Articular chondrocyte of knee joint (primary cell): Measurements from ENCODE around the gene RAB5B. TPM values are rescaled to one million over a fixed set of nuclear protein-coding genes. Genes with fewer than 3 reads are reported as not detected.

Experiments used
- total RNA-seq: library from RNA; depleted of rRNA; stranded (reverse); fragments of >200 nt; gene quantifications from 2 replicates; pipeline ENCODE4 v1.2.3, GENCODE V29; 2012

RAB5B gene, protein sequence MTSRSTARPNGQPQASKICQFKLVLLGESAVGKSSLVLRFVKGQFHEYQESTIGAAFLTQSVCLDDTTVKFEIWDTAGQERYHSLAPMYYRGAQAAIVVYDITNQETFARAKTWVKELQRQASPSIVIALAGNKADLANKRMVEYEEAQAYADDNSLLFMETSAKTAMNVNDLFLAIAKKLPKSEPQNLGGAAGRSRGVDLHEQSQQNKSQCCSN
- 73.7 and 76.3 TPM in 2 replicates for total RNA-seq

GRCh38 chr12:55973599-55974307 lies at the start of gene RAB5B:
Gene RAB5B, plus strand, starts transcription at chr12:55974078. Its CDS starts 12,883 bp downstream, at chr12:55986961.

GRCh38 chr12:55927588-55928502 lies 46.0 kb upstream of the RAB5B start, which contains the start of gene PYM1:
Gene PYM1, minus strand, starts transcription at chr12:55927894. Its CDS starts 133 bp downstream, at chr12:55927761.

DNA sequence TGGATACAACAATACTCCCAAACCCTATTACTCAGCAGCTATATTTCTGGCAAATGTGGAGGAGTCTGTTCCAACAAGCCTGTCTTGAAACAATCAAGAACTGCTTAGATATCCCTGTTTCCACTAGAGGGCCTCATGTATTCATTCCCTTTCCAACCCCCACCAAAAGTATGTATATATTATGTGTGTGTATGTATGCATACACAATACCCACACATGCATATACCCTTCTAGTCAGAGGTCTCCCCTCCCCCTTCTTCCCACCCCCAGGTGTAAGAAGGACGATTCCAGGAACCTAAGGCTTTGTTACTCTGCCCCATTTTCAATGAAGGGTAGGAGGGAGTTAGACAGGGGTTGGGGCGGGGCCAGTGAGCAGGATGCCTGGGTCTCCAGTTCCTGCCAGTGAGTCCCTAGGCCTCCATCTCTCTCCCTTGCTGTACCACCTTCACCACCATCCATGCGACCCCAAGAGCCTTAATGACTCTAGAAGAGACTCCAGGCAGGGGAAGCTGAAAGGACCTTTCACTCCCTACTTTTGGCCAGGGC lies 43.0 kb upstream of the RAB5B start, which contains the start of gene DGKA:
Gene DGKA (plus strand): TSS at position 392 of the 546 bp plus-strand sequence. CDS start 5,342 bp downstream, outside the sequence.

DNA sequence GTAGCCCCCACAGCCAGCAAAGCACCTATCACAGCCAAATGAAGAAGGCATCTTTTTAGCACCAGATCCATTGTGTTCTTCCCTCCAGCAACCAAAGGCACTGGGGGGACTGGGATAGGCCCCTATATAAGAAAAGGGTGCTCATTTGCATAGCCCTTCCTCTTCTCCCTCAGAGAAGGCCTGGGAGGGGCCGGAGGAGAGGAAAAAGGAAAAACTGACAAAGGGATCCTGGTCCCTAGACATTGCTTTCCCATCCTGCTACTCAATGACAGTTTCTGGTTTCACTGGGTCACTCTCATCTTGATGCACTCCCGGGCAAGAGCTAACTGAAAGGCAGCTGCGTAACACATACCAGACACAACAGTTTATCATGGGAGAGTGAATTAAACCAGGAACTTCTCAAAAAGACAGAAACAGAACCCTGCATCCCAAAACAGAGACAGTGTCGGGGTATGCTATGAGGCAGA lies 7.9 kb upstream of the RAB5B start, which contains the start of gene PMEL:
Gene PMEL (minus strand): TSS at position 102 of the 467 bp plus-strand sequence. CDS start 31 bp downstream, at position 71.

GRCh38 chr12:55966408-55967281 lies 7.2 kb upstream of the RAB5B start, which contains the start of gene CDK2:
Gene CDK2, plus strand, starts transcription at chr12:55966830. Its CDS starts 179 bp downstream, at chr12:55967009.

DNA sequence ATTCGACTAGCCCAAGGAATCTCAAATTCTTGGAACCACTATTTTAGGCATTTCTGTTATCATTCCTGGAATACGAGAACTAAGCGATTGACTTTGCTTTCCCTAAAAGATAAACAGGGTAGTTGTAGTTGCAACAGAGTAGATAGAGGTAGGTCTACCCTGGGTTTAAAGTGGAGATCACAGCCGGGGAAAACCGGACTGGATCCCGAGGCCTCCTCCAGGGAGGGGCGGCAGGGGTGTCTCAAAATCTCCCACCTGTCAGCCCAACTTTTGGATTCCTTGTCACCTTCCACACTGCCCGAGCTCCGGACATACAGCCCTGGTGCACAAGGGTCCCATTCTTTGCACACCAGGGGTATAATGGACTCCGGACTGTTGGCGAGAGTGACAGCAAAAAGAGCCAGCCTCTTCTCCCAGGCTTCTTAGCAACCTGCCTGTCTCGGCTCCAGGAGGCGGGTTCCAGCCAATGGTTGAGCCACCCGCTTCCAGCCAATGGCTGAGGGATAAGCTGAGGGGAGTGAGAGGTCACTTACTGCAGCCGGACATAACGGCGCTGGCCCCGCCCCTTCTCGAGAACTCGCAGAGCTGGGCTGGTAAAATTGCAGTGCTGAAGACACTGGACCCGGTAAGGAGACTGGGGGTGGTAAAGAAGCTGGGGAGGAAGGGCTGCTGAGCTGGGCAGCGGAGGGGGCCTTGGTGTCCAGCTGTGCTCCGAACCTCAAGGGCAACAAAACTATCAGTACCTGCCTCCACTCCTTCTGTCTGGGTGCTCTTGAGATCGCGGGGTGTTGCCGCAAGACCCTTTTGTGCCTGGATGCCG lies 23.0 kb downstream of the RAB5B start, which contains the start of gene SUOX:
Gene SUOX (plus strand): TSS at position 562 of the 820 bp plus-strand sequence. CDS start 4,946 bp downstream, outside the sequence.

DNA sequence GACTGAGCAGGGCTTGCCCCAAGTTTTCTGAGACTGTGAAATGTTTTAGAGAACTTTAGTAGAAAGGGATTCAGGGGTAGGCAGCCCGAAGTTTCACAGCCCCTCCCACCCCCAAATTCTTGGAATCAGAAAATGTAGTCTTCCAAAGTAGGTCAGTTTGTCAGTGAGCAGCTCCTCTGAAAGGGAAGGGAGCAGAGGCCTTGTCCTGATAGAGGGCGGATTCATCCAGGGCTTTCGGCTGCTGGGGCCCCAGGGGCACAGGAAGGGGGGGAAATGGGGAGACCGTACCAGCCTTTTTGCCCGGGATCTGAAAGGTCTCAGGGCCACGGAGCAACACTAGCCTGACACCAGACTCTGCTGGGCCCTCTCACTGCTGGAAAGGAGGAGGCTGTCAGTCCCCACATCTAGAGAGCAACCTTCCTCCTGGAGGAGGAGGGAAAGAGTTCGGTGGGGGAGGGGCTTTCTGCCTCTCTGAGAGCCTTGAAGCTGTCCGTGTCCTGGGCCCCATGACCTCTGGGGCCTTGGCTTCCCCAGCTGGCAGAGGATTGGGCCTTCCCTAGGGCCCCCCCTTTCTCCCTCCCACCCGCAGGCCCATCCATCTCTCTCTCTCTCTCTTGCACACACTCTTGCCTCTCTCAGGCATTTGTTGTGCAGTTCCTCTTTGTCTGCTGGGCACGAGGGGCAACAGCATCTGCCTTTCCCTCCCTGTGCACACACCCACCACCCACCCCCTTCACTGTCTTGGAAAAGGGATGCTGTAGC lies 46.7 kb downstream of the RAB5B start, which contains the start of gene IKZF4:
Gene IKZF4 (plus strand): TSS at position 621 of the 762 bp plus-strand sequence. CDS start 451 bp downstream, outside the sequence.

DNA sequence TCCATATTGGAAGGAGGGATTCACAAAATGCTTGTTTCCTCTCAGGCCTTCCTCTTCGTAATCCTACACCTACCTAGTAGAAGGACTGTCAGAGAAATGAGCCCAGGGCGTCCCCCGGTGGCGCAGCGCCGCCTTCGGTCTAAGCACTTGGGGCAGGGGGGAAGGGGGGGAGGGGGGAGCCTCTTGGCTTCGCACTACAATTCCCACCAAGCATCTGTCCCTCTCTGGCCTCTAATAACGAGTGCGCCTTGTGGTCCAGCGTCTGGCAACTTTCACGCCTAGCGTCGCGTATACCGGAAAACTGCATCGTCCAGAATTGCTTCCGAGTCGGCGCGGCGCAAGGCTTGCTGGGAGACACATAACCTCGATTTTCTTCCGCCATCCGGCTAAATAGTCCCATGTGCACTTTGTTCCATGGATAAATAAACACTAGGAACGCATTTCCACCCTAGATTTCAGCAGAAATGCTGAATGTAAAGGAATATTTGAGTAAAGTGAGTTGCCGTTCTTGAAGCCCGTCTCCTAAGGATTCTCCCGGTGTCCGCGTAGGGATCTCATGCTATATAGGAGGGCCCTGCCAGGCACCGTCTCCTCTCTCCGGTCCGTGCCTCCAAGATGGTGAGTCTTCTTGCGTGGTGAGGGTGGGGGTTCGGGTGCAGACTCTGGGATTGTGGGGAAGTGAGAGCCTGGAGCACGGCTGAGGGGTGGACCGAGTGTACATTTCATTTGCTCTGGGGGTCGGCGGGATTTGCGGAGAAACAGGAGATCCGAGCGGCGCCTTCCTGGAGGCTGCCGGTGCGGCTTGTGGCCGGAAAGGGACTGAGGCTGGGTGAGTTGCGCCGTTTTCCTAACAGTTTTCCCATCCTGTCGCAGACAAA lies 67.9 kb downstream of the RAB5B start, which contains the start of gene RPS26:
Gene RPS26 (plus strand): TSS at position 367 of the 878 bp plus-strand sequence. CDS start 249 bp downstream, at position 616.

Other genes starting within 250 kb of the RAB5B start
- gene CD63, start 245.1 kb upstream of the RAB5B start, total RNA-seq, result 2,567 and 3,055 TPM in 2 replicates
- 3.7 and 3.8 TPM in 2 replicates for gene GDF11, start 231.0 kb upstream of the RAB5B start, total RNA-seq
- gene SARNP, start 156.4 kb upstream of the RAB5B start, total RNA-seq, result 64.0 and 86.7 TPM in 2 replicates
- 12.9 TPM in 2 replicates for gene ORMDL2, start 156.0 kb upstream of the RAB5B start, total RNA-seq
- gene DNAJC14, start 144.5 kb upstream of the RAB5B start, total RNA-seq, result 43.8 and 50.7 TPM in 2 replicates
- gene MMP19, start 131.1 kb upstream of the RAB5B start, total RNA-seq, result 5.2 and 5.3 TPM in 2 replicates
- gene PYM1, start 46.2 kb upstream of the RAB5B start, total RNA-seq, result 27.6 and 33.6 TPM in 2 replicates
- 48.5 and 66.9 TPM in 2 replicates for gene DGKA, start 42.9 kb upstream of the RAB5B start, total RNA-seq
- 0.32 and 0.39 TPM in 2 replicates for gene PMEL, start 8.0 kb upstream of the RAB5B start, total RNA-seq
- 20.1 and 23.0 TPM in 2 replicates for gene CDK2, start 7.2 kb upstream of the RAB5B start, total RNA-seq
- gene SUOX, start 23.2 kb downstream of the RAB5B start, total RNA-seq, result 11.6 and 13.9 TPM in 2 replicates
- gene IKZF4, start 47.0 kb downstream of the RAB5B start, total RNA-seq, result 1.8 and 1.9 TPM in 2 replicates
- gene RPS26, start 67.8 kb downstream of the RAB5B start, total RNA-seq, result 336 and 547 TPM in 2 replicates
- gene ERBB3, start 106.1 kb downstream of the RAB5B start, total RNA-seq, result 0.65 and 0.91 TPM in 2 replicates
- gene PA2G4, start 130.5 kb downstream of the RAB5B start, total RNA-seq, result 95.9 and 100 TPM in 2 replicates
- 1,970 and 2,516 TPM in 2 replicates for gene RPL41, start 142.6 kb downstream of the RAB5B start, total RNA-seq
- 5.7 and 7.4 TPM in 2 replicates for gene ZC3H10, start 144.2 kb downstream of the RAB5B start, total RNA-seq
- 212 and 228 TPM in 2 replicates for gene ESYT1, start 154.2 kb downstream of the RAB5B start, total RNA-seq
- 59.9 and 62.3 TPM in 2 replicates for gene MYL6B, start 178.5 kb downstream of the RAB5B start, total RNA-seq
- 1,601 and 1,692 TPM in 2 replicates for gene MYL6, start 184.3 kb downstream of the RAB5B start, total RNA-seq
- 56.1 and 59.6 TPM in 2 replicates for gene SMARCC2, start 215.4 kb downstream of the RAB5B start, total RNA-seq
- 74.9 and 77.1 TPM in 2 replicates for gene RNF41, start 247.8 kb downstream of the RAB5B start, total RNA-seq